Measurements from ENCODE around the gene LGALS7.

The LGALS7 gene

DNA sequence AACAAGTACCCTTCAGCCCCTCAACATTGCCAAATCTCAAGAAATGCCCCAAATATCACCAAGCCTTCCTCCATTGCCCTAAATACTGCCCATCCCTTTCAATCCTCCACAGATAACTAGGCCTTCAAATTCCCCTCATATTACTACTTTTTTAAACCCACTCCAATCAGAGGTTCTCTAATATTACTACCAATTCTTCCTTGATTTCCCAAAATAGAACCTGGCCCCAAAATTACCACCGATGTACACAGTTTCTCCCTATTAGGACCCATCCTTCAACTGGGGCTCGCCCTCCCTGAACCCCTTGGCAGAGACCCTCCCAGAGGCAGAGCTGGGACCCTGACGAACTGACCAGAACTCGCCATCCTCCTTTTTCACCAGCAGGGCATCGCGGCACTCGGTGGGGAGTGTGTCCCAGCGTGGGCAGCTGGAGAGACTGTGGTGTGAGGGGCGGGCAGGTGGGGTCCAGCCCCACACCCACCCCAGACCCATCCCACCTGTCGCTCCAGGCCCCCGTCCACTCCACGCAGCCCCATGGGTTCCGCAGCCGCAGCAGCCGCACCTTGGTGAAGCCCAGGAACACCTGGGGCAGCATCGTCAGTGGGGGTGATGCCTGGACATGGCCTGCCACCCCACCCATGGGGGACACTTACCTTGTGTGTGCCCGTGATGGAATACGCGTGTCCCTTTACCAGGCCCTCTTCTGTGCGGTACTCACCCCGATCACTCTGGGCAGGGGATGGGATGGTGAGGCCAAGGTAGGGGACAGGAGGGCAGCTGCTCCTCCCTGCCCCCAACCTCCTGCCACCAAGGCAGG is 35.2 kb downstream of the LGALS7 start:
- DNase-seq, result no peak

DNA sequence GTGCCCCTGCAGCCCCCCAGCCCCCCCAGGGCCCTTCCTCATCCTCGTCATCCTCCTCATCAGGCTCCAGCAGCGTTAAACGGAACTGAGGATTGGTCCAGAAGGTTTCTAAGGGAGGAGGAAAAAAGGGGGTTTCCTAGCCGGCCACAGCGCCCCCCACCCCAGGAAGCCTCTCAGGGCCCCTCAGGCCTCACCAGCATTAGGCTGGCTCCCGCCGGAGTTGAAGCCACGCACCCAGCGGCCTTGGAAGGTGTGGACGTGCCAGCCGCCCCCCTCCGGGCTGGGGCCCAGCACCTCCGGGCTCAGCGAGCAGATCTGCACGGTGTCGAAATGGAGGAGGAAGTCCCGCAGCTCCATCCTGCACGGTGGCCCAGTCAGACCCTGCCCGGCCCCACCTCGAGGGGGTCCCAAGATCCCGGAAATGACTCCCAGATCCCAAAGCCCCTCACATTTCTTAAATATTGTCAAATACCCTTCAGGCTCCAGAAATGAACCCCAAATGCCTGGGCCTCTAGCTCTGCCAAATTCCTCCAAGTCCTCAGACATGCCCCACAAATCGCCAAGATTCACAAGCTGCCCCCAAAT is 35.9 kb downstream of the LGALS7 start:
- no peak for DNase-seq

DNA sequence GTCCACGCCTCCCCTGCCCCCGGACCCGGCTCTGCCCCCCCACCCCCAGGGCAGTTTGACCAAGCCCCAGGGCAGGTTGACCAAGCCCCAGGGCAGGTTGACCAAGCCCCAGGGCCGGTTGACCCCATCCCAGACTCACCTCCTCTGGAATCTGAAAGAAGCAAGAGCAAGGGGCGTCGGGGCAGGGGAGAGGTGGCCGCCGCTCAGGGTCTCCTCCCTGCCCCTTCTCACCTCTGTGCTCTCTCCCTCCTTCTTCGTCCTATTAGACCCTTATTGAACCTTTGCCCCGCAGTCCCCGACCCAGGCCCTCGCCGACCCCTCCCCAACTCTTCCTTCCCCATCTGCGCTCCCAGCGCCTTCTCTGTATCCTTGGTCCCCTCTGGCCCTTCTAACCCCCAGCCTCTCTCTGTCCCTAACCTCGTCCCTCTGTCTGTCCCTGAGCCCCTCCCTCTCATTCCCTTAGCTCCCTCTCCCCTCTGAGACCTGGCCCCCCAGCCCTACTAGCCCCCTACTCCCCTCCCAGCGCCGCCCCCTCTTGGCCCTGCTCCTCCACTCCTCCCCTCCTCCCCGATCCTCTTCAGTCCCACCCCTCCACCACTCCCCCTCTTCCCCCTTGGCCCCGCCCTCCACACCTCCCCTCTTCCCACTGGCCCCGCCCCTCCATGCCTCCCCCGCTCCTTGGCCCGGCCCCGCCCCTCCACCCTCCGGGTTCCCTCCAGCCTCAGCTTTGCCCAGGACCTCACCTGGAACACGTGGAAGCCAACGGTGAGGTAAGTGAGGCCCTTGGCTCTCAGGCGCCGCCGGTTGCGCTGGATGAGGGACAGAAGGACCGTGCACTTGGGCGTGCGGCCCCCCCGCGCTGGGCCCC is 36.7 kb downstream of the LGALS7 start:
- DNase-seq, result no peak

DNA sequence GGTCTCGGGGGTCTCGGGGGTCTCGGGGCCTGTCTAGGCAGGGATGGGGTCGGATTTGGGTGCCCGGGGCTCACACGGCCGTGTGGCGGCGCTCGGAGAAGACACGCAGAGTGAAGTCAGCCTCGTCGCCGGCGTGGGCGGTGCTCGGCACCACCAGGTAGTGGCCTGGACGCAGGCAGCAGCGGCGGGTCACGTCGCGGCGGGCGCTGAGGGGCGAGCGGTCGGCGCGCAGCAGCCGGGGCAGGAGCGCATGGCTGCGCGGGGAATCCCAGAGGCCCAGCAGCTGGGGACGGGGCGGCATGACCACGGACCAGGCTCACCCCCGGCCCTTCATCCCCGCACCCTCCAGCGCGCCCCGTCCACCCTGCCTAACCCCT is 37.3 kb downstream of the LGALS7 start:
- peak; percentile 38 for DNase-seq

DNA sequence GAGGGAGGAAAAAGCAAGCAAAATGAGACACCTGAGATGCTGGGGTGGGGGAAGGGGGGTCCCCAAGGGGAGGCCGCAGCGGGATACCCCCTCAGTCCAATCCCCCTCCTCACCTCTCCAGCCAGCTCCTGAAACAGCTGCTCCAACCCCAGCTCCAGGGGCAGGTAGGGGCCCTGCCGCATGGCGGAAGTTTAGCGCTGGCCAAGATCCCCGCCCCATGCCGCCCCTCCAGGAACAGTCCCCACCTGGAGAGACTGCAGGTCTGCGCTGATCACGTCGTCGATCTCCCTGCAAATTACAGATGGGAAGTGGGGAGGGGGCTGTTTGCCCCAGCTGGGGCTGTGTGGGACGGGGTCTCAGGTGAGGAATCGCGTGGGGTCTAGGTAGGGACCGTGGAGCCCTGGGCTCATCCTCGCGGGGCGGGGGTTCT is 38.0 kb downstream of the LGALS7 start:
- DNase-seq, result no peak

DNA sequence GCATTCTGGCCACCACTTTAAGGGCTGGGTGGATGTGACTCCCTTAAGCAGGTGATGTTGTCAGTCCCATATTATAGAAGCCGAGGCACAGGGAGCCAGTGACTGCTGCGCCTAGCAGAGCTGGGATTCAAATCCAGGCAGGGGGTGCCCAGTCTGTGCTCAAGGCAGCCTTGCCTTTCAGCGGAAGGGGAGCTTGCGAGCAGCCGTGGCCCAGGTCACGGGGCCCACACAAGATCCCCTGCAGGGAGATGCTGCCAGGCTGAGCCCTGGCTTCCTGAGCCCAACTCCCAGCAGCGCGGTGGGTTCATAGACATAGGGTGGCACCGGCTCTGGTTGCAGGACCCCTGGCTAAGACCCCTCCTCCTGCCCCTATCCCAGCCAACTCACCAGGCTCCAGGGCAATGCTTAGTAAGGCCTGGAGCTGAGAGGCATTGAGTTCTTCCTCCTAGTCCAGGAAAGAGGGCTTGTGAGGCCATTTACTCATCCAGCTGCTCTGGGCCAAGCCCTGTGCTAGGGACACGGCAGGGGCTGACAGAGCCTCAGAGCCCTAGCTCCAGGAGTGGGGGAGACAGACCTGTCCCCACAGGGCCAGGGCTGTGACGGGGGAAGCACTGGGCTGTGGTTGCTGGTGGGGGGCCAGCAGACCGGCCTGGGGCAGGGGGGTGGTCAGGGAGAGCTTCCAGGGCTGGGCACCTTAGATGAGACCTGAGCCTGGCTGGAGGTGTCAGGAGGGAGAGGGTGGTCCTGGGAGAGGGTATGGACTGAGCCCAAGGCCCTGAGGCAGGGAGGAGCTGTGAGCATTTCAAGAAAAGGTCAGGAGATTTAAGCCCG is 38.7 kb downstream of the LGALS7 start:
- DNase-seq, result no peak

DNA sequence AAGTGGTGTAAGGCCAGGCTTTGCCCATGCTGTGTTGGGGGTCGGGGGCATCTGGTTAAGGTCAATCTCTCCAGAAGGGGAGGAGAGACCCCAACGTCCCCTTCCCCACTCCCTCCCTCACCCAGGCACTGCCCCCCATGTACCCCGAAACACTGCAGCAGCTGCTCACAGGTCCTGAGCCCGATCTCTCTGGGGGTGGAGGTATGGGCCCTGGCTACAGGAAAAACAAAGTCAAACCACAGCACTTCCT is 39.2 kb downstream of the LGALS7 start:
- DNase-seq, result no peak

DNA sequence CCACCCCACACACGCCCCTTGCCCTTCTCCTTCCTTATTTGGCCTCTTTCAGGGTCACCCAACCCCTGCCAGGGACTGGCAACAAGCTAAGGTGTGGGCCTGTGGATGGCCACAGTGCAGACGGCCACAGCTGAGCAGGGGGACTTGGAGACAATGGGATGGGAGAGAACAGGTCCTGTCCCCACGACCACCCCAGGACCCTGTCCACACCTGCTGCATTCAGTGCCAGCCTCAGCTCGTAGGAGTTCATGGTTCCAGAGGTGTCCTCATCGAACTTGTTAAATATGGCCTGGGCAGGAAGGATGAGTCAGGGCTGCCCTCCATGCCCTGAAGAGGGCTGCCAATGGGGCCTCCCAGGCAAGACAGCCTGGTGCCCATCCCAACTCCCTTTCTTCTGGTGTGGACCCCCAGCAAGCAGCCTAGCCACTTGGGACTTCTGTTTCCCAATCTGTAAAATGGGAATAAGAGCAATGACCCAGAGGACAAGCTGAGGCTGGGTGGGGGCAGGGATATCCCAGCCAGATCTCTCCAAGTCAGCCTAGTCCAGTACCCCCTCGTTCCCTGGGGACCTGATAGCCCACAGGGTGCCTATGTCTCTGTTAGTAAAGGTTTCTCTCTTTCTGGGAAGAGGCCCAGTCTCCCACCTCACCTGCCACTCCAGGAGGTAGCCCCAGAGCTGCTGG is 39.7 kb downstream of the LGALS7 start:
- peak; percentile 1 for DNase-seq

DNA sequence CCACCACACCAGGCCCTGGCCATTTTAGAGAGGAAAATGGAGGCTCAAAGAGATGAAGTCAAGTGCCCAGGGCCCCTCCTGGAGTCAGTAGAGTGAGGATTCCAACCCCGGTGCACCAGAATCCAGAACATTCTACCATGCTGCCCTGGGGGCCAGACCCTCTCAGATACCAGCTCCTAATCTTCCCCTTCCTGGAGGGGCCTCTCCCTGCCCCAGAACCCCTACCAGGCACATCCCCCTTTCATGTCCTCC is 40.1 kb downstream of the LGALS7 start:
- DNase-seq, result no peak

DNA sequence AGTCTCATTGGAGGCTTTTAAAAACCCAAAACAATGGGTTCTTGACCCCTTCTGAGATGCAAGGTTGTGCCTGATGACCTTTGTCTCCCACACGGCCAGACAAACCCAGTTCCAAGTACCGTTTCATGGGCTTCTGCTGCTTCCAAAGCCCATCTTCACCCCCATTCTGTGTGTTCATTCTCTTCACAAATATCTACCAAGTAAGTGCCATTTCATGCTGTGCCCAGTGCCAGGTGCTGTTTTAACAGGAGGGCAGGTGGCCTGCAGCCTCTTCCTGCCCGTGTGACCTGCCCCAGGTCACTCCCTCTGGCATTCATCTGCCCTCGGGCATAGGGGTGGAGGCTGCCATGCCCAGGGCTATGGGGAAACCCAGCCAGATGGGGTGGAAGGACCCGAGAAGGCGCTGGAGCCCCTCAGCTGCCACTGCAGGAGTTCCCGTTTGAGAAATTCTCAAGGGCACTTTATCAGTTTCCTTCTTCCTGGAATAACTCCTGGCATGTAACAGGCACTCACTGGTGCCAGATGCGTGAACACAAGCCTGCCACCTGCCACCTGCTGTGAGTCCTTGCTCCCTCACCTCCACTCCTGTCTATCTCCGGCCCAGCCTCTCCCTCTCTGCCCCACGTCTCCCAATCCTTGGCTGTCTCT is 41.5 kb downstream of the LGALS7 start:
- DNase-seq, result no peak

DNA sequence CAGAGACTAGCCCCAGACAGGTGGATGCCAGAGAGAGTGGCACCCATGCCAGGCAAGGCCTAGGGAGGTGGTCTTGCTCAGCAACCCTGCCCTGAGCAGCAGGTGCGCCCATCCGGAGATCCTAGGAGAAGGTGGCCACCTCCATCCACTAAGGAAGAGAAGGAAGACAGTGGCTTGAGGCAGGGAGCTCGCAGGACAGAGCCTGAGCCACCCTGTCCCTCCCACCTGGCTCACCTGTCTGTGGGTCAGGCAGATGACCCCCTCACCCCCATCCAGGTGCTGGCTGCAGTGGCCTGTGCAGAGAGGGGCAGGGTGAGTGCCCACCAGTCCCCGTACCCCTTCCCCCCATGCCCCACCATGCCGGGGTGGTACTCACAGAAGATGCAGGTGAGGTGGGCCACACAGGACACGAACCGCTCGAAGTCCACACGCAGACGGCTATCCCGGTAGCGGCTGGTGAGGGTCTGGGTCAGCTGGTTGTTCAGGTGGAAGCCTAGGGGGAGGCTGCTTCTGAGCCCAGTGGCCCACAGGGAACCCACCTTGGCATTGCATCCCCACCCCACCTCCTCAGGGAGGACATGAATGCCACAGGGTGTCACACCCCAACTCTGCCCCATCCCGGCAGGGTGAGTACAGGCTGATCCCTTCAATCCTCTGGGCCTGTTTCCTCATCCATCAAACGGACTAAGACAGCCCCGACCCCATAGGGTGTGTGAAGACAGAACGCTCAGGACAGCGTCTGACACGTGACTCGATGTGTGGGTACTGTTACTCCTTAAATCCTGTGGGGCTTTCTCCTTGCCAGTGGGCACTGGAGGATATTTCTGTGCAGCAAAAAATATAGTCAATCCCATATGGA is 42.4 kb downstream of the LGALS7 start:
- no peak for DNase-seq

DNA sequence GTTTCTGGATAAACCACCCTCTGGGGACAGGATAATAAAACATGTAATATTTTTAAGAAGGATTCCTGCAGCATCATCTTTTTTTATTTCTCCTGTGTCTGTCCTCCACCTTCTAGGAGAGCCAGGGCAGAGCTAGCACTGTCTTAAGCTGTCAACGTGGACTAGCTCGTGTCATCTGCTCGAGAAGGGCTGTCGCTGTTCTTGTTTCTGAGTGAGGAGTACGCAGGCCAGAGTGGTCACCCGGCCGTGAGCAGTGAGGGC is 42.9 kb downstream of the LGALS7 start:
- no peak for DNase-seq

DNA sequence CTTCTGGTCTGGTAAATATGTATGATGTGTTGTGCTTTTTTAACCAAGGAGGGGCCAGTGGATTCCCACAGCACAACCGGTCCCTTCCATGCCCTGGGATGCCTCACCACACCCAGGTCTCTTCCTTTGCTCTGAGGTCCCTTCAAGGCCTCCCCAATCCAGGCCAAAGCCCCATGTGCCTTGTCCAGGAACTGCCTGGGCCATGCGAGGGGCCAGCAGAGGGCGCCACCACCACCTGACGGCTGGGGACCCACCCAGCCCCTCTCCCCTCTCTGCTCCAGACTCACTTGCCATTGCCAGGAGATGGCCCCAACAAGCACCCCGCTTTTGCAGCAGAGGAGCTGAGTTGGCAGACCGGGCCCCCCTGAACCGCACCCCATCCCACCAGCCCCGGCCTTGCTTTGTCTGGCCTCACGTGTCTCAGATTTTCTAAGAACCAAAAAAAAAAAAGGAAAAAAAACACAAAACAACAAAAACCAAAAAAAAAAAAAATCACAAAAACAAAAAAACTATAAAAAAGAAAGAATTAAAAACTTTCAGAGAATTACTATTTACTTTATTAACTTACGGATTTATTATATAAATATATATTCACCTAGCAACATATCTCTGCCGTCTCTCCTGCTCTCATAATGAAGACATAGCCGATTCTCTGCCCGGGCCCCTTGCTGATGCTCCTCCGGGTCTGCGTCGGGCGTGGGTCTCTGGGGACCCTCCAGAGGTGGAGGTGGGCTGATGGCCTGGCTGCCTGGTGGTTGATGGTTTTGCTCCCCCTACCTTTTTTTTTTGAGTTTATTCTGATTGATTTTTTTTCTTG is 43.5 kb downstream of the LGALS7 start:
- DNase-seq, result peak; percentile 55

DNA sequence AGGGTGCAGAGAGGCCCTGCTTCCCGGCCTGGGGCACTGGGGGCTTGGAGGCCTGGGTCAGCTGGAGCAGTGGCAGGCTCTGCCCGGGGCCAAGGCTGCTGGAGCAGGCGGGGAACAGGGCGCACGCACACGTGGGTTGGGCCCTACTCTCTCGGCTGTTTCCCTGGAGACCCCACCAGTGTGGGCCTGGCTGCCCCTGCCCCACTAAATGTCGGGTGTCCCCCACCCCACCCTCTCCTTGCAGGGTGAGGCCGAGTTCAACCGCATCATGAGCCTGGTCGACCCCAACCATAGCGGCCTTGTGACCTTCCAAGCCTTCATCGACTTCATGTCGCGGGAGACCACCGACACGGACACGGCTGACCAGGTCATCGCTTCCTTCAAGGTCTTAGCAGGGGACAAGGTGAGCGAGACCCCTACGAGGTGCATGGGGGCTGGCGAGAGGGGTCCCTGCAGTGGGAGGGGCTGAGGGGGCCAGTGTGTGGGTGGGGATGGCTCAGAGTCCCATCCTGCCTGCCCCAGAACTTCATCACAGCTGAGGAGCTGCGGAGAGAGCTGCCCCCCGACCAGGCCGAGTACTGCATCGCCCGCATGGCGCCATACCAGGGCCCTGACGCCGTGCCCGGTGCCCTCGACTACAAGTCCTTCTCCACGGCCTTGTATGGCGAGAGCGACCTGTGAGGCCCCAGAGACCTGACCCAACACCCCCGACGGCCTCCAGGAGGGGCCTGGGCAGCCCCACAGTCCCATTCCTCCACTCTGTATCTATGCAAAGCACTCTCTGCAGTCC is 44.4 kb downstream of the LGALS7 start:
- no peak for DNase-seq

DNA sequence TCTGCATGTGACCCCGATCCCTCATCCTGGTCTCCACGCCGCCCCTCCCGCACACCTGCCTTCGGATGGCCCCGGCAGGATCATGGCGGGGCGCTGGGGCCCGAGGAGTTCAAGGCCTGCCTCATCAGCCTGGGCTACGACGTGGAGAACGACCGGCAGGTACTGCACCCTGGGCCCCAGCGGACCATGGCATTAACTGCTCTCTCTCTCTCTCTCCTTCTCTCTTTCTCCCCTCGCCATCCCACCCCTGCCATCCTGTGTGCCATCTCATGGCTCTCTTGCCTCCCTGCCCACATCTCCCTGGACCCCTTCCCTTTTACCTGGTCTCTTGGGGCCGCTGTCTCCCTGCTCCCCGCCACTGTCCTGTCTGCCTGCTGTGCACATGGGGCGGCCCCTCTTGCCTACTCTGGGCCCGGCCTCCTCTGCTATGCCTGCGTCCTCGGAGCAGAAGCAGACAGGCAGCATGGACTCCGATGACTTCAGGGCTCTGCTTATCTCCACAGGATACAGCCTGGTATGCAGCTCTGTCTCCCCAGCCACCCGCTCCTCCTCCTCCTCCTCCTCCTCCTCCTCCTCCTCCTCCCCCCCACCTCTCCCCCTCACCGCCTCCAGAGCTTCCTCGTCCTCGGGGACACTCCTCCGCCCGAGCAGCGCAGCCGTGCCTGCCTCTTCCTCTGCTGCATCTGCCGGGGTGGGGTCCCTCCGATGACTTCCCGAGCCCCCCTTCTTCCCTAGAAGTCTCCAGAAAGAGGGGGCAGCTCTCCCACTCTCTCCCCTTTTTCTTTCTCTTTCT is 45.3 kb downstream of the LGALS7 start:
- DNase-seq, result no peak

DNA sequence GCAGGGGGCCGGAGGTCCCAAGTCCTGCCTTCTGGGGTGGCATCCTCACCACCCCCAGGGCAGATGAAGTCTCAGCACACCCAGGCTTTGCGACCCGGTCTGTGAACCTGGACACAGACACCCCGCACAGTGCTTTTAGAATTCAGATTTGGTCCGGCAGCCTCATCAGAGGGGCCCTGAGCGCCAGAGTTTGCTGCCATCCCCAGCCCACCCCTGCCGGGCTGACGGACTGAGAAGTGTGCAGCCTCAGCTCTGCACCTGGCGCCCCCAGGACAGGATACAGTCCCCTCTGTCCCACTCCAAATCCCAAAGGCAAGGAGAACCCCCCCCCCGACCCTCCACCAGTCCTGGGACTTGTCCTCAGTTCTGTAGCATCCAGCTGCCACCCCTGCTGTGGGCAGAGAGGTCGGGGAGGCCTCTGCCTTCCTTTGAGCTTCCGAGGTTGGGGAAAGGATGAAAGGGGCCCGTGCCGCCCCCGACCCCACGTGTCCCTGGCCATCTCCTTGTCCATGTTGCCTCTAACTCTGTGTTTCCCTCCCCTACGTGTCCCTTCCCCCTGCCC is 45.9 kb downstream of the LGALS7 start:
- DNase-seq, result no peak

DNA sequence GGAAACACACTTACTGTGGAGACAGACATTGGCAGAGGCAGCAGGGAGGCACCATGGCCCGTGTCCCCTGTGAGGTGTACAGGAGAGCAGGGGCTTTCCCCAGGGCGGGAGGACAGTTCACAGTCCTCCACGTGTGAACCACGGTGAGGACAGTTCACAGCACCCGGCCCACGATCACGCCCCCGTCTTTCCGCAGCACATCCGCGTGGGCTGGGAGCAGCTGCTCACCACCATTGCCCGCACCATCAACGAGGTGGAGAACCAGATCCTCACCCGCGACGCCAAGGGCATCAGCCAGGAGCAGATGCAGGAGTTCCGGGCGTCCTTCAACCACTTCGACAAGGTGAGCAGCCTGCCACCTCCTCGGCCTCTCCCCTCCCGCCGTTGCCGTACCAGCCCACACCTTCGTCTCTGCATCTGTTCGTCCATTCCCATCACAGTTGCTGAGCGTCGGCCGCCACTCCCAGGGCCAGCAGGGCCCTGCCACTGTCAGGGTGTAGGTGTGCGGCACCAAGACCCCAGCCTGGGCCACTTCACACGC is 46.5 kb downstream of the LGALS7 start:
- no peak for DNase-seq

DNA sequence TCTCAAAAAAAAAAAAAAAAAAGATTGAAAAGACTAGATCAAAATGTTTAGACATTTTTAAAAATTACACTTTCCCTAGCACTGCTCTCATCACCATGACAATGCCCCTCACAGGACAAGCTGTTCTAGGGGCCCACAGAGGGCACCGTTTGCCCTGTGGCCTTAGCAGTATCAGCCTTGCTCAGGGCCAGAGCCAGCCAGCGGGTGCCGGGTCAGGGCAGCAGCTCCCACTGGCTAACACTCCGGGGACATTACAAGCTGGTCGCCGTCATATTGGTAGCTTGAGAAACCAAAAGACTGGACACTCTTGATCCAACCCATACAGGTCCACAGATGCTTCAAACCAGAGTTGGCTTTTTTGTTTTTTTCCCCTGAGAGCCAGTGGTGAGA is 47.0 kb downstream of the LGALS7 start:
- DNase-seq, result no peak

Measured in inflammatory macrophage treated with lipopolysaccharide for 4 hours (primary cell).